ENCODE data around the gene IPO13.

The IPO13 gene

GRCh38 chr1:43930949-43931275 is 15.8 kb upstream of the IPO13 start:
- Histone ChIP-seq H2AFZ (ENCODE audit: low read depth, low read length, severe bottlenecking) (no peak overlapping the region), H3K79me2 (ENCODE audit: insufficient read depth, low read length) (no peaks in the 10 kb centered on the region), H3K36me3 (ENCODE audit: low read length) (no peaks in the 10 kb centered on the region), H3K4me3 (ENCODE audit: insufficient read depth, low read length, poor library complexity, severe bottlenecking) (no peak overlapping the region), H3K27me3 (ENCODE audit: low read length) (no peaks in the 10 kb centered on the region), H3K9ac (ENCODE audit: low read length) (no peak overlapping the region), H3K27ac (ENCODE audit: low read depth, low read length) (no peak overlapping the region), H3K9me2 (replicated peaks; ENCODE audit: insufficient read depth, low read length) (no peaks in the 10 kb centered on the region), H3F3A (ENCODE audit: insufficient read depth) (no peaks in the 10 kb centered on the region), H4K20me1 (ENCODE audit: low read depth, low read length) (no peaks in the 10 kb centered on the region), H3K4me2 (ENCODE audit: low read depth, low read length, poor library complexity, severe bottlenecking) (no peak overlapping the region), H3K9me3 (ENCODE audit: insufficient read depth, low read length) (no peaks in the 10 kb centered on the region)
- TF ChIP-seq, protein P1, sequence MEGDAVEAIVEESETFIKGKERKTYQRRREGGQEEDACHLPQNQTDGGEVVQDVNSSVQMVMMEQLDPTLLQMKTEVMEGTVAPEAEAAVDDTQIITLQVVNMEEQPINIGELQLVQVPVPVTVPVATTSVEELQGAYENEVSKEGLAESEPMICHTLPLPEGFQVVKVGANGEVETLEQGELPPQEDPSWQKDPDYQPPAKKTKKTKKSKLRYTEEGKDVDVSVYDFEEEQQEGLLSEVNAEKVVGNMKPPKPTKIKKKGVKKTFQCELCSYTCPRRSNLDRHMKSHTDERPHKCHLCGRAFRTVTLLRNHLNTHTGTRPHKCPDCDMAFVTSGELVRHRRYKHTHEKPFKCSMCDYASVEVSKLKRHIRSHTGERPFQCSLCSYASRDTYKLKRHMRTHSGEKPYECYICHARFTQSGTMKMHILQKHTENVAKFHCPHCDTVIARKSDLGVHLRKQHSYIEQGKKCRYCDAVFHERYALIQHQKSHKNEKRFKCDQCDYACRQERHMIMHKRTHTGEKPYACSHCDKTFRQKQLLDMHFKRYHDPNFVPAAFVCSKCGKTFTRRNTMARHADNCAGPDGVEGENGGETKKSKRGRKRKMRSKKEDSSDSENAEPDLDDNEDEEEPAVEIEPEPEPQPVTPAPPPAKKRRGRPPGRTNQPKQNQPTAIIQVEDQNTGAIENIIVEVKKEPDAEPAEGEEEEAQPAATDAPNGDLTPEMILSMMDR (IDR thresholded peaks at IDR 0.05; ENCODE audit: insufficient read depth, low read length, poor library complexity, severe bottlenecking), result no peak
- no peak for TF ChIP-seq EZH2phosphoT487 (conservative IDR thresholded peaks at IDR 0.05; ENCODE audit: low read length)

DNA sequence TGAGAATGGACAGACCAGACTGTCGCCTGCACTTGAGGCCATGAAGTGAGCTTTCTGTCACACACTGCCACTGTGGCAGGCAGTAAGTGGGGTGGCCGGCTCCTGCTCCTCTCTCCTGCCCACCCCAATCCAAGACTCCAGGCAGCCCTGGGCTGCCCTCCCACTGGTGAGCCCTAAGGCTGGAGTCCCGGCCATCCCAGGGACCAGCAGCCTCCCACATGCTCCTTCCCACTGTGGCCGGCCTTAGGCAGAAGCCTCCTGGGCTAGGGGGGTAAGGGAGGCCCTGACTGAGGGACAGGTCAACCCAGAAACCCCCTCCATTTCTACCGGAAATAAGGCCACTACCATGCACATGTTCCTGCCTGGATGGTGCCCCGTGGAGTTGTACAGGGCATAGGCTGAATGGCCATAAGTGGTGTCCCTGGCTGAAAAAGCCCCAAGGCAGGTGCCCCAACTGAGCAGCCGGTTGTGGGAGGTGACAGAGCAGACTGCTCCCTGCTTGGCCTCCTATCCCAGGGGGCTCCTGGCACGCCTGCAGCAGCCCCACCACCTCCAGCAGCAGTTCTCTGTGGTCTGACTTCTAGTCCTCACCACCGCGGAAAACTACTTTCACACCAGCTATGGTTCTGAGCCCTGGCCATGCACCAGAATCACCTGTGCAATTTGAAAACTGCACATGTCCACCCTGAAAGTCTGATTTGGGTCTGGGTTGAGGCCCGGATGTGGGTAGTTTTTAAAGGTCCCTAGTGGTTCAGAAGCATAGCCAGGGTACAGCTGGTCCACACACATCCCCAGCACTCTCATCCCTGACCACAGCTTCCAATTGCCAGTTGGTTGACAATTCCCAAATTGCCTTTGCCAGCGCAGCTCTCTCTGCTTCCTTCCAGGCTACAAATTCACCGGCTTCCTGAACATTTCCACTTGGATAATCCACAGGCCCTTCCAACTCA is 14.8 kb upstream of the IPO13 start:
- Histone ChIP-seq H4K20me1 (ENCODE audit: low read depth, low read length) (no peaks in the 10 kb centered on the region), H3K9me3 (ENCODE audit: insufficient read depth, low read length) (no peaks in the 10 kb centered on the region), H3K27ac (ENCODE audit: low read depth, low read length) (no peak overlapping the region), H2AFZ (ENCODE audit: low read depth, low read length, severe bottlenecking) (no peak overlapping the region), H3K27me3 (ENCODE audit: low read length) (no peaks in the 10 kb centered on the region), H3F3A (ENCODE audit: insufficient read depth) (no peaks in the 10 kb centered on the region), H3K4me2 (ENCODE audit: low read depth, low read length, poor library complexity, severe bottlenecking) (no peak overlapping the region), H3K4me3 (ENCODE audit: insufficient read depth, low read length, poor library complexity, severe bottlenecking) (no peak overlapping the region), H3K9ac (ENCODE audit: low read length) (no peak overlapping the region), H3K36me3 (ENCODE audit: low read length) (no peaks in the 10 kb centered on the region), H3K9me2 (replicated peaks; ENCODE audit: insufficient read depth, low read length) (no peaks in the 10 kb centered on the region), H3K79me2 (ENCODE audit: insufficient read depth, low read length) (no peaks in the 10 kb centered on the region)
- no peak for TF ChIP-seq EZH2phosphoT487 (conservative IDR thresholded peaks at IDR 0.05; ENCODE audit: low read length)
- TF ChIP-seq, protein P1 (IDR thresholded peaks at IDR 0.05; ENCODE audit: insufficient read depth, low read length, poor library complexity, severe bottlenecking), result no peak

DNA sequence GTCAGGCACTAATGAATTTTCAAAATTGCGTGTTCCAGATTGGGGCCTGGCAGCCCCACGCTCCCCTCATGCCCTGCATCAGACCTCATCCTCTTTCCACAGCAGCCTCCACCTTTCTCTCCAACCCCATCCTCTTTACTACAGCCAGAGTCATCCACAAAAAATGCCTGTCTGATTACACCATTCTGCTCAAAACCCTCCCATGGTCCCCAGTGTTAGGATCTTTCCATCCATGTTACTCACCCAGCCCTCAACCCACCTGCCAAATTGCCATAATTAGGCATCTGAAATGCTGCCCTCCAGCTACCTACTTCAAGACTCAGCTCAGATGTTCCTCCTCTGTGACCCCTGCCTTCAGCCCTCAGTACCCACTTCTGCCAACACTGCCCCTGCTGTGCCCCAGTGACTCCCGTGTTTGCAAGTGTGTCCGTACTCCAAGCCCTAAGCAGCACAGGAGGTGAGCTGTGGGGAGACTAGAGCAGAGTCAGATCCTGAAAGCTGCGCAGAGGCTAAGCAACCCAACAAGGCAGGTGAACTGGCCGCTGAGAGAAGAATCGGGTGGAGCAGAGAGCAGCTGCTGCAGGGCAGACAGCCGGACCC is 13.9 kb upstream of the IPO13 start:
- no peaks in the 10 kb centered on the region for H3K27me3 ChIP-seq (ENCODE audit: low read length)
- no peaks in the 10 kb centered on the region for H3K36me3 ChIP-seq (ENCODE audit: low read length)
- no peaks in the 10 kb centered on the region for H4K20me1 ChIP-seq (ENCODE audit: low read depth, low read length)
- H3K9me3 ChIP-seq (ENCODE audit: insufficient read depth, low read length), result no peaks in the 10 kb centered on the region
- no peaks in the 10 kb centered on the region for H3K79me2 ChIP-seq (ENCODE audit: insufficient read depth, low read length)
- H3K9ac ChIP-seq (ENCODE audit: low read length), result no peak overlapping the region
- no peak overlapping the region for H3K4me2 ChIP-seq (ENCODE audit: low read depth, low read length, poor library complexity, severe bottlenecking)
- no peak overlapping the region for H3K27ac ChIP-seq (ENCODE audit: low read depth, low read length)
- H3K9me2 ChIP-seq (replicated peaks; ENCODE audit: insufficient read depth, low read length), result no peaks in the 10 kb centered on the region
- H2AFZ ChIP-seq (ENCODE audit: low read depth, low read length, severe bottlenecking), result peak overlapping the region; percentile 24
- H3F3A ChIP-seq (ENCODE audit: insufficient read depth), result no peaks in the 10 kb centered on the region
- no peak overlapping the region for H3K4me3 ChIP-seq (ENCODE audit: insufficient read depth, low read length, poor library complexity, severe bottlenecking)
- TF ChIP-seq, protein P1 (IDR thresholded peaks at IDR 0.05; ENCODE audit: insufficient read depth, low read length, poor library complexity, severe bottlenecking), result no peak
- no peak for TF ChIP-seq EZH2phosphoT487 (conservative IDR thresholded peaks at IDR 0.05; ENCODE audit: low read length)

Data from SU-DHL-6 (cell line).